H9 (cell line): ENCODE data around the gene ZBTB47. TPM values are rescaled to one million over a fixed set of nuclear protein-coding genes. Genes with fewer than 3 reads are reported as not detected.

Experiments
- DNase-seq: peaks from one replicate; pipeline ENCODE4 v3.0.0-alpha.2; 2017
- H2AFZ ChIP-seq: one replicate; pipeline ENCODE4 v1.6.1; 2013; ENCODE audit warnings: mild to moderate bottlenecking, low read length, control low read depth, moderate library complexity
- H2AK5ac ChIP-seq: 2 replicates; pipeline ENCODE4 v1.6.1; 2013; ENCODE audit warnings: low read length, control low read depth, mixed read lengths; ENCODE audit not compliant: insufficient read length
- H2BK120ac ChIP-seq: one replicate; pipeline ENCODE4 v1.6.1; 2013; ENCODE audit warnings: low read depth, mild to moderate bottlenecking, low read length, control low read depth, inconsistent platforms; ENCODE audit not compliant: poor library complexity, severe bottlenecking
- H2BK12ac ChIP-seq: 2 replicates; pipeline ENCODE4 v1.6.1; 2013; ENCODE audit warnings: low read length, control low read depth, mixed read lengths, low read depth; ENCODE audit not compliant: insufficient read length
- H2BK15ac ChIP-seq: 2 replicates; pipeline ENCODE4 v1.6.1; 2013; ENCODE audit warnings: low read depth, low read length, control low read depth
- H2BK20ac ChIP-seq: one replicate; pipeline ENCODE4 v1.6.1; 2013; ENCODE audit warnings: low read depth, mild to moderate bottlenecking, low read length, control low read depth, inconsistent platforms; ENCODE audit not compliant: poor library complexity, severe bottlenecking
- H2BK5ac ChIP-seq: 2 replicates; pipeline ENCODE4 v1.6.1; 2013; ENCODE audit warnings: low read length, control low read depth, mixed read lengths; ENCODE audit not compliant: insufficient read length
- H3K14ac ChIP-seq: 2 replicates; pipeline ENCODE4 v1.6.1; 2013; ENCODE audit warnings: low read length, control low read depth; ENCODE audit not compliant: insufficient read depth
- H3K18ac ChIP-seq: 2 replicates; pipeline ENCODE4 v1.6.1; 2013; ENCODE audit warnings: low read depth, mild to moderate bottlenecking, mixed read lengths, low read length, control low read depth; ENCODE audit not compliant: insufficient read length
- H3K23ac ChIP-seq: 2 replicates; pipeline ENCODE4 v1.6.1; 2013; ENCODE audit warnings: low read length, control low read depth, mixed read lengths, low read depth; ENCODE audit not compliant: insufficient read length
- H3K23me2 ChIP-seq: 2 replicates; pipeline ENCODE4 v1.6.1; 2013; ENCODE audit warnings: low read depth, mild to moderate bottlenecking, mixed read lengths, low read length, control low read depth; ENCODE audit not compliant: insufficient read length, poor library complexity, severe bottlenecking
- H3K27ac ChIP-seq: 2 replicates; pipeline ENCODE4 v1.5.1; 2013; ENCODE audit warnings: low read length, control low read depth, mixed read lengths, low read depth; ENCODE audit not compliant: insufficient read length
- H3K27me3 ChIP-seq: 2 replicates; pipeline ENCODE4 v1.6.1; 2013; ENCODE audit warnings: low read length, control low read depth, inconsistent platforms; ENCODE audit not compliant: insufficient read depth
- H3K4ac ChIP-seq: 2 replicates; pipeline ENCODE4 v1.6.1; 2013; ENCODE audit warnings: low read depth, mild to moderate bottlenecking, control low read depth, inconsistent platforms, low read length, moderate library complexity
- H3K4me1 ChIP-seq: 2 replicates; pipeline ENCODE4 v1.6.1; 2013; ENCODE audit warnings: low read length, control low read depth, inconsistent platforms; ENCODE audit not compliant: insufficient read depth
- H3K4me2 ChIP-seq: 2 replicates; pipeline ENCODE4 v1.6.1; 2013; ENCODE audit warnings: low read length, control low read depth, mixed read lengths; ENCODE audit not compliant: insufficient read length, insufficient read depth
- H3K56ac ChIP-seq: 2 replicates; pipeline ENCODE4 v1.6.1; 2013; ENCODE audit warnings: low read depth, mild to moderate bottlenecking, mixed read lengths, low read length, control low read depth; ENCODE audit not compliant: insufficient read length
- H3K79me1 ChIP-seq: 2 replicates; pipeline ENCODE4 v1.6.1; 2013; ENCODE audit warnings: low read depth, mild to moderate bottlenecking, moderate library complexity, low read length, control low read depth, inconsistent platforms; ENCODE audit not compliant: insufficient read depth, poor library complexity, severe bottlenecking
- H3K79me2 ChIP-seq: 2 replicates; pipeline ENCODE4 v1.6.1; 2013; ENCODE audit warnings: low read length, control low read depth, inconsistent platforms; ENCODE audit not compliant: insufficient read depth
- H3K9ac ChIP-seq: 2 replicates; pipeline ENCODE4 v1.6.1; 2013; ENCODE audit warnings: low read length, control low read depth, mixed read lengths; ENCODE audit not compliant: insufficient read length; ENCODE audit errors: extremely low read depth
- H3K9me3 ChIP-seq: one replicate; pipeline ENCODE4 v1.6.1; 2013; ENCODE audit warnings: low read depth, low read length, inconsistent platforms; ENCODE audit not compliant: control insufficient read depth
- H3T11ph ChIP-seq: one replicate; pipeline ENCODE4 v1.6.1; 2013; ENCODE audit warnings: mild to moderate bottlenecking, low read length, control low read depth, inconsistent platforms
- H4K20me1 ChIP-seq: one replicate; pipeline ENCODE4 v1.6.1; 2013; ENCODE audit not compliant: control insufficient read depth, insufficient read length, insufficient read depth
- H4K5ac ChIP-seq: 2 replicates; pipeline ENCODE4 v1.6.1; 2013; ENCODE audit warnings: low read depth, mild to moderate bottlenecking, mixed read lengths, low read length, control low read depth; ENCODE audit not compliant: insufficient read length
- H4K8ac ChIP-seq: replicated peaks from 2 replicates; pipeline ENCODE4 v1.6.1; 2013; ENCODE audit warnings: low read length, control low read depth, mixed read lengths, low read depth; ENCODE audit not compliant: insufficient read length
- H4K91ac ChIP-seq: 2 replicates; pipeline ENCODE4 v1.6.1; 2013; ENCODE audit warnings: low read depth, mild to moderate bottlenecking, moderate library complexity, mixed read lengths, low read length, control low read depth; ENCODE audit not compliant: insufficient read length
- H3K27ac Mint-ChIP-seq, 3 experiments: 2 replicates in 2 of 3; 3 replicates in 1 of 3; pipeline ENCODE4 v1.8.0; 2020 to 2021; ENCODE audit warnings: mixed read lengths in 3 of 3, mild to moderate bottlenecking in 1 of 3, moderate library complexity in 1 of 3
- H3K27me3 Mint-ChIP-seq: 2 replicates; pipeline ENCODE4 v1.8.0; 2021; ENCODE audit warnings: low read depth, mild to moderate bottlenecking, moderate library complexity, mixed read lengths
- H3K36me3 Mint-ChIP-seq, 3 experiments: 2 replicates in 2 of 3; 3 replicates in 1 of 3; pipeline ENCODE4 v1.8.0; 2020 to 2021; ENCODE audit warnings: low read depth in 3 of 3, mixed read lengths in 3 of 3; ENCODE audit not compliant: insufficient read depth in 1 of 3
- H3K4me1 Mint-ChIP-seq, 2 experiments: 2 replicates each; pipeline ENCODE4 v1.8.0; 2020; ENCODE audit warnings: mixed read lengths in 2 of 2
- H3K4me3 Mint-ChIP-seq, 2 experiments: 2 replicates in 1 of 2; 3 replicates in 1 of 2; pipeline ENCODE4 v1.8.0; 2020 to 2021; ENCODE audit warnings: mild to moderate bottlenecking in 2 of 2, mixed read lengths in 2 of 2, moderate library complexity in 1 of 2
- H3K9me3 Mint-ChIP-seq, 2 experiments: 2 replicates in 1 of 2; 3 replicates in 1 of 2; pipeline ENCODE4 v1.8.0; 2020; ENCODE audit warnings: mild to moderate bottlenecking in 2 of 2, mixed read lengths in 2 of 2, moderate library complexity in 1 of 2
- WGBS: extraction: QIAGEN DNeasy Blood & Tissue Kit; methylation state at CpG from one replicate; pipeline ENCODE4 v1.1.7; 2013; ENCODE audit warnings: missing lambda C conversion rate, low lambda C conversion rate, mixed read lengths; ENCODE audit not compliant: insufficient read length; ENCODE audit errors: extremely low coverage; 5-methylcytosine and 5-hydroxymethylcytosine counted together
- total RNA-seq: library from RNA; stranded (reverse); gene quantifications from 2 replicates; pipeline ENCODE4 v1.2.1, GENCODE V29; 2021
- TF ChIP-seq, protein P1 (sequence below): fragments of 200-600 bp; sonication (generic); conservative IDR thresholded peaks from 3 replicates; pipeline ENCODE4 v1.8.0; 2021; ENCODE audit warnings: antibody characterized with exemption, mild to moderate bottlenecking

ZBTB47 gene
- total RNA-seq, 1 experiment from 2014 or later, result 3.6 TPM

DNA sequence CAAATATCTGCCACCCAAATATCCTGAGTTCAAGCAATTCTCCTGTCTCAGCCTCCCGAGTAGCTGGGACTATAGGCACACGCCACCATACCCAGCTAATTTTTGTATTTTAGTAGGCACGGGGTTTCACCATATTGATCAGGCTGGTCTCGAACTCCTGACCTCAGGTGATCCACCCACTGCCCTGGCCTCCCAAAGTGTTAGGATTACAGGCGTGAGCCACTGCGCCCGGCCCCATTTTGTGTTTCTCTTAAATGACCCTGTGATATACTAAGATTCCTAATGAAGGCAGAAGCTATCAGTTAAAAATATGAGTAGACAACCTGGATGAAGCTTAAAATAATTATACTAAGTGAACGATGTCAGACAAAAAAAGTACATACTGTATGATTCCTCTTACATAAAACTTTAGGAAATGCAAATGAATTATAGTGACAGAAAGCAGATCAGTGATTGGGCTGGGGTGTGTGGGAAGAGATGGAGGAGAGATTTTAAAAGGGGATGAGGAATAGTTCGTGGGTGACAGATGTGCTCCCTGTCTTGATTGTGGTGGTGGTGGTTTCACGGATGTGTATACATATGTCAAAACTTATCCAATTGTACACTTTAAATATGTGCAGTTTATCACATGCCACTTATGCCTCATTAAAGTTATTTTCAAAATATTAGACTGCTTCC is 28.0 kb downstream of the ZBTB47 start:
- no peak for DNase-seq
- Histone ChIP-seq H3K4me2 (no peak overlapping the region), H3K27ac (no peak overlapping the region), H2BK12ac (no peak overlapping the region), H3K23ac (no peak overlapping the region), H3K79me1 (no peaks in the 10 kb centered on the region), H3K4ac (no peak overlapping the region), H4K8ac (no peak overlapping the region), H2BK5ac (no peak overlapping the region), H4K5ac (no peak overlapping the region), H3K9ac (no peak overlapping the region), H3K56ac (no peak overlapping the region), H3K18ac (no peak overlapping the region), H3K23me2 (no peaks in the 10 kb centered on the region), H2BK20ac (no peak overlapping the region), H2BK15ac (no peak overlapping the region), H3K4me1 (no peaks in the 10 kb centered on the region), H3K79me2 (no peaks in the 10 kb centered on the region), H2AK5ac (no peak overlapping the region), H2BK120ac (no peak overlapping the region), H3K9me3 (no peaks in the 10 kb centered on the region), H3K14ac (no peak overlapping the region), H4K20me1 (no peaks in the 10 kb centered on the region), H2AFZ (no peak overlapping the region), H3T11ph (no peak overlapping the region), H3K27me3 (no peaks in the 10 kb centered on the region), H4K91ac (no peak overlapping the region)
- WGBS, result 100% methylated on average over 1 of the region's 10 CpGs
- H3K27ac Mint-ChIP-seq, result no peak overlapping the region
- H3K4me1 Mint-ChIP-seq, result peaks cover 11 to 12% of the 10 kb centered on the region in 2 experiments
- peaks cover 2% of the 10 kb centered on the region for H3K27me3 Mint-ChIP-seq
- H3K9me3 Mint-ChIP-seq, result peaks cover 0 to 3% of the 10 kb centered on the region in 2 experiments; a peak in 3 of 5 replicates
- TF ChIP-seq, protein P1, sequence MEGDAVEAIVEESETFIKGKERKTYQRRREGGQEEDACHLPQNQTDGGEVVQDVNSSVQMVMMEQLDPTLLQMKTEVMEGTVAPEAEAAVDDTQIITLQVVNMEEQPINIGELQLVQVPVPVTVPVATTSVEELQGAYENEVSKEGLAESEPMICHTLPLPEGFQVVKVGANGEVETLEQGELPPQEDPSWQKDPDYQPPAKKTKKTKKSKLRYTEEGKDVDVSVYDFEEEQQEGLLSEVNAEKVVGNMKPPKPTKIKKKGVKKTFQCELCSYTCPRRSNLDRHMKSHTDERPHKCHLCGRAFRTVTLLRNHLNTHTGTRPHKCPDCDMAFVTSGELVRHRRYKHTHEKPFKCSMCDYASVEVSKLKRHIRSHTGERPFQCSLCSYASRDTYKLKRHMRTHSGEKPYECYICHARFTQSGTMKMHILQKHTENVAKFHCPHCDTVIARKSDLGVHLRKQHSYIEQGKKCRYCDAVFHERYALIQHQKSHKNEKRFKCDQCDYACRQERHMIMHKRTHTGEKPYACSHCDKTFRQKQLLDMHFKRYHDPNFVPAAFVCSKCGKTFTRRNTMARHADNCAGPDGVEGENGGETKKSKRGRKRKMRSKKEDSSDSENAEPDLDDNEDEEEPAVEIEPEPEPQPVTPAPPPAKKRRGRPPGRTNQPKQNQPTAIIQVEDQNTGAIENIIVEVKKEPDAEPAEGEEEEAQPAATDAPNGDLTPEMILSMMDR, result no peak
- peaks cover 0 to 1% (median 0%) of the 10 kb centered on the region in 3 experiments; a peak in 1 of 7 replicates for H3K36me3 Mint-ChIP-seq
- H3K4me3 Mint-ChIP-seq, result no peak overlapping the region
